HFFc6 (cell line): Measurements from ENCODE around the gene FOXP1. TPM values are rescaled to one million over a fixed set of nuclear protein-coding genes. Genes with fewer than 3 reads are reported as not detected.

Source experiments
- DNase-seq: peaks from one replicate; pipeline ENCODE4 v3.0.0-alpha.2; 2018
- H3K27ac Mint-ChIP-seq: 2 replicates; pipeline ENCODE4 v1.8.0; 2020; ENCODE audit warnings: mild to moderate bottlenecking, mixed read lengths
- H3K27me3 Mint-ChIP-seq: 2 replicates; pipeline ENCODE4 v1.8.0; 2021; ENCODE audit warnings: mild to moderate bottlenecking, moderate library complexity, mixed read lengths; ENCODE audit not compliant: insufficient read depth
- H3K36me3 Mint-ChIP-seq: 2 replicates; pipeline ENCODE4 v1.8.0; 2021; ENCODE audit warnings: low read depth, mixed read lengths
- H3K4me1 Mint-ChIP-seq: 2 replicates; pipeline ENCODE4 v1.8.0; 2020; ENCODE audit warnings: low read depth, mixed read lengths
- H3K4me3 Mint-ChIP-seq: 2 replicates; pipeline ENCODE4 v1.8.0; 2020; ENCODE audit warnings: mild to moderate bottlenecking, moderate library complexity, mixed read lengths
- H3K9me3 Mint-ChIP-seq: 2 replicates; pipeline ENCODE4 v1.8.0; 2020; ENCODE audit warnings: mild to moderate bottlenecking, mixed read lengths
- CTCF ChIP-seq: fragments of 200-600 bp; sonication (generic); IDR thresholded peaks from 2 replicates; pipeline ENCODE4 v1.5.0; 2021; ENCODE audit warnings: antibody characterized with exemption, mild to moderate bottlenecking
- total RNA-seq, 6 experiments: library from RNA; stranded (reverse); fragmentation: NEBNext Ultra II Directional; extraction: Animal tissue kit (Norgen Biotek cat#: 25700); gene quantifications; 2 replicates in 1 of 6; 3 replicates in 5 of 6; pipeline ENCODE4 v1.2.3, GENCODE V29; 2021

The FOXP1 gene
- total RNA-seq, 6 experiments from 2014 or later, result 32.2 to 59.3 (median 52.0) TPM

- no peak for DNase-seq
- no peak for TF ChIP-seq CTCF
- Mint-ChIP-seq H3K36me3 (0 out of 2 replicates have a peak, but pooled peaks cover 6% of the 10 kb centered on the region), H3K9me3 (no peaks in the 10 kb centered on the region), H3K4me3 (no peak overlapping the region), H3K4me1 (peaks cover 28% of the 10 kb centered on the region), H3K27ac (no peak overlapping the region), H3K27me3 (no peaks in the 10 kb centered on the region)
Measured at GRCh38 chr3:71206305-71207165, 377.0 kb downstream of the FOXP1 start.

- H3K27ac Mint-ChIP-seq, result no peak overlapping the region
- DNase-seq, result no peak
- no peaks in the 10 kb centered on the region for H3K9me3 Mint-ChIP-seq
- H3K4me1 Mint-ChIP-seq, result peaks cover 13% of the 10 kb centered on the region
- H3K27me3 Mint-ChIP-seq, result no peaks in the 10 kb centered on the region
- no peak overlapping the region for H3K4me3 Mint-ChIP-seq
- no peak for TF ChIP-seq CTCF
- 0 out of 2 replicates have a peak, but pooled peaks cover 6% of the 10 kb centered on the region for H3K36me3 Mint-ChIP-seq
Measured at GRCh38 chr3:71203727-71204488, 379.6 kb downstream of the FOXP1 start.

- H3K4me3 Mint-ChIP-seq, result no peak overlapping the region
- TF ChIP-seq CTCF, result no peak
- no peaks in the 10 kb centered on the region for H3K27me3 Mint-ChIP-seq
- no peak for DNase-seq
- H3K36me3 Mint-ChIP-seq, result 0 out of 2 replicates have a peak, but pooled peaks cover 6% of the 10 kb centered on the region
- no peak overlapping the region for H3K27ac Mint-ChIP-seq
- no peaks in the 10 kb centered on the region for H3K9me3 Mint-ChIP-seq
- H3K4me1 Mint-ChIP-seq, result peaks cover 8% of the 10 kb centered on the region
Measured at GRCh38 chr3:71202848-71203533, 380.5 kb downstream of the FOXP1 start.

DNA sequence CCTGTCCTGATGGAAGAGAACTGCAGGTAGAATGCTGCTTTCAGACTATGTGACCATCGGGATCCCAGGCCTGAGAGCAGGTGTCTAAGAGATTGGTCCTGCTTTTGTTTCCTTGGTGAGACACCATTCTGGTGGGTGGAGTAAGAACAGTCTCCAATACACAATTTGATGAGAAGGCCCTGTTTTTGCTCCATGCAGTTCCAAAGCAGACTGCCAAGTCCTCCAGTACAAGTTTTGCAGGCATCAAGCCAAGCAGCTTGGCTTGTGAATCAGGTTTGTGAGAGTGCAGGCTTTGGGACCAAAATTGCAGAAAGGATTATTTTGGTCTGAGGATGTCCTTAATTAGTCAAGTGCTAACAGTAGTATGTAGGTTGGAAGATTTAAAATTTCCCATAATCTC lies 381.6 kb downstream of the FOXP1 start:
- H3K4me3 Mint-ChIP-seq, result no peak overlapping the region
- peaks cover 8% of the 10 kb centered on the region for H3K4me1 Mint-ChIP-seq
- no peak overlapping the region for H3K27ac Mint-ChIP-seq
- H3K9me3 Mint-ChIP-seq, result no peaks in the 10 kb centered on the region
- H3K27me3 Mint-ChIP-seq, result no peaks in the 10 kb centered on the region
- peaks cover 12% of the 10 kb centered on the region for H3K36me3 Mint-ChIP-seq
- peak; percentile 22 for DNase-seq
- TF ChIP-seq CTCF, result no peak

DNA sequence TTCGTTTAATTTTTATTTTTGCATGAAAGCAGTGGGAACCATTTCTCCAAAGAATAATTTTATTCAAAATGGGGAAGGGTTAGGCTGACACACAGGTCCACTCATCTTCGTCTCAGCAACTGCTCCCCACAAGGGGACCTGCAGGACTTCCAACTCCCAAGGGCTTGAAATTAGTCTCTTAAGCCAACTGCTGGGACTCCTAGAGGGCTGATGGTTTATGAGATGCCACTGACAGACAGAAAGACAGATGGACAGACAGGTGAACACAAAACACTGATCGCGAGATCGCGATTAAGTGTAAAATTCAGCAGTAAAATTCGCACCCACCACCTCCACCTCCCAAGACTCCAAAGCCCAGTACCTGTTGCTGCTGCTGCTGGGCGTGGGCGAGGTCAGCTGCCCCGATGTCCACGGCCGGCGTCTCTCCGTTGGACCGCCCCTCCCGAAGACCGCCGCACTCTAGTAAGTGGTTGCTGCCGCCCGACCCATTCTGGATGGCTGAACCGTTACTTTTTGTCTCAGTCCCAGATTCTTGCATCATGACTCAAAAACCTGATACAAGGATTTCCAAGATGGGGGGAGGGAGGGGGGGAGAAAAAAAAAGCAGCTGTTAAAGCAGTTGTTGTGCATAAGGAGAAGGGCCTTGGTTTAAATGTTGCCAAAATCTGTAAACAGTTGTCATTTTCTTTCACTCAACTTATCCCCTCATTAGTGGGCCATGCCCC lies 385.5 kb downstream of the FOXP1 start:
- no peak for DNase-seq
- peaks cover 3% of the 10 kb centered on the region; the same call in 1 of the 2 replicates for H3K27me3 Mint-ChIP-seq
- TF ChIP-seq CTCF, result no peak

More for the DNA sequence above, 385.5 kb downstream of the FOXP1 start:
- Mint-ChIP-seq H3K4me3 (no peak overlapping the region), H3K9me3 (no peaks in the 10 kb centered on the region), H3K36me3 (peaks cover 6% of the 10 kb centered on the region), H3K4me1 (peaks cover 34% of the 10 kb centered on the region), H3K27ac (no peak overlapping the region)
